Measurements from ENCODE around the gene H2AZ2.
A peak's percentile ranks its signal among the peaks of the same experiment; 100 is the strongest.

The H2AZ2 gene

DNA sequence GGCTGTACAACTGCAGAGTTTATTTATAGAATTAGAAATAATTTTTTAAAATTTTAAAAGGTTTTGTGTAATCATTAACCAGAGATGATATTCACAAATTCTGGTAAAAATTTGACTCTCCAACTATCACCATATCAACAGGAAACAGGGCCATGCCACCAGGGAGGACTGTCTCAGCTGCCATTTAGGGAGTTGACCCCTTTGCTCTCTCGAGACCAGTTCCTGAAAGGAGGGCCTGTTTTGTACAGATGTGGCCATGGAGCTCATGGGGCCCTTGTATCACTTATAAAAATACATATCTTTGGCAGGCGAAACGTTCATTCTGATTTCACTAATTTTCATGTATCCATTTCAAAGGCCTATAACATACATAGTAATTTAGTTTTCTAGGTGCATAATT lies 20.3 kb downstream of the H2AZ2 start:
- DNase-seq, result peak in 2 of 3 donors; percentile 43 to 66
- CTCF ChIA-PET, result interaction anchor here (0.8 to 1.3 kb wide), 6 partner anchors 9 to 85 kb away, joined by 3 to 4 read pairs (median 3); no protein-coding TSS in a partner anchor
- Histone ChIP-seq H3K27me3 (replicated peaks in 2 of 5; ENCODE audit: control insufficient read depth in 4 of 5, insufficient read depth in 5 of 5, low read length in 4 of 5) (no peaks in the 10 kb centered on the region), H3K4me1 (ENCODE audit: control extremely low read depth in 1 of 4, control insufficient read depth in 4 of 4, insufficient read depth in 4 of 4, low read length in 3 of 4) (peaks cover 0 to 17% (median 8%) of the 10 kb centered on the region in 4 experiments), H3K4me3 (ENCODE audit: control insufficient read depth in 1 of 7, extremely low read depth in 1 of 7, insufficient read depth in 4 of 7, low read depth in 2 of 7, low read length in 6 of 7) (no peak overlapping the region), H3K36me3 (ENCODE audit: control insufficient read depth in 4 of 4, insufficient read depth in 4 of 4, low read length in 3 of 4) (peaks cover 21 to 67% (median 47%) of the 10 kb centered on the region in 4 experiments), H3K9me3 (ENCODE audit: control extremely low read depth in 1 of 5, control insufficient read depth in 4 of 5, insufficient read depth in 2 of 5, low read depth in 1 of 5, low read length in 4 of 5) (no peaks in the 10 kb centered on the region), H3K27ac (ENCODE audit: insufficient read depth in 1 of 2, low read depth in 1 of 2, low read length in 2 of 2, poor library complexity in 1 of 2, severe bottlenecking in 2 of 2) (no peak overlapping the region)
- POLR2A ChIA-PET, result interaction anchor here (1.2 kb wide), 1 partner anchor 10 kb away, joined by 3 read pairs; no protein-coding TSS in a partner anchor
- 33% methylated on average over 1 of the region's 3 CpGs for WGBS (ENCODE audit: insufficient coverage)

- CTCF ChIA-PET, result interaction anchor here (0.7 to 1.2 kb wide), 5 partner anchors 9 to 237 kb away, joined by 3 to 4 read pairs (median 3); no protein-coding TSS in a partner anchor
- Histone ChIP-seq H3K4me3 (ENCODE audit: control insufficient read depth in 1 of 7, extremely low read depth in 1 of 7, insufficient read depth in 4 of 7, low read depth in 2 of 7, low read length in 6 of 7) (no peak overlapping the region), H3K27ac (ENCODE audit: insufficient read depth in 1 of 2, low read depth in 1 of 2, low read length in 2 of 2, poor library complexity in 1 of 2, severe bottlenecking in 2 of 2) (peak overlapping the region in 1 of 2 experiments; percentile 32), H3K27me3 (replicated peaks in 2 of 5; ENCODE audit: control insufficient read depth in 4 of 5, insufficient read depth in 5 of 5, low read length in 4 of 5) (no peaks in the 10 kb centered on the region), H3K9me3 (ENCODE audit: control extremely low read depth in 1 of 5, control insufficient read depth in 4 of 5, insufficient read depth in 2 of 5, low read depth in 1 of 5, low read length in 4 of 5) (no peaks in the 10 kb centered on the region), H3K4me1 (ENCODE audit: control extremely low read depth in 1 of 4, control insufficient read depth in 4 of 4, insufficient read depth in 4 of 4, low read length in 3 of 4) (peaks cover 0 to 17% (median 8%) of the 10 kb centered on the region in 4 experiments), H3K36me3 (ENCODE audit: control insufficient read depth in 4 of 4, insufficient read depth in 4 of 4, low read length in 3 of 4) (peaks cover 12 to 44% (median 33%) of the 10 kb centered on the region in 4 experiments)
- DNase-seq, result no peak
- POLR2A ChIA-PET, result interaction anchor here (1.0 to 1.4 kb wide), 2 partner anchors 11 to 311 kb away, joined by 5 read pairs; no protein-coding TSS in a partner anchor
- WGBS (ENCODE audit: insufficient coverage), result 57% methylated on average over 2 of the region's 2 CpGs
Observed at GRCh38 chr7:44824894-44825526, 22.9 kb downstream of the H2AZ2 start.

- ChIA-PET POLR2A (no interaction called here), CTCF (interaction anchor here (0.5 to 1.4 kb wide), 5 partner anchors 7 to 105 kb away, joined by 3 to 4 read pairs (median 3); no protein-coding TSS in a partner anchor)
- no peak for DNase-seq
- Histone ChIP-seq H3K4me1 (ENCODE audit: control extremely low read depth in 1 of 4, control insufficient read depth in 4 of 4, insufficient read depth in 4 of 4, low read length in 3 of 4) (peaks cover 0 to 13% (median 8%) of the 10 kb centered on the region in 4 experiments), H3K4me3 (ENCODE audit: control insufficient read depth in 1 of 7, extremely low read depth in 1 of 7, insufficient read depth in 4 of 7, low read depth in 2 of 7, low read length in 6 of 7) (no peak overlapping the region), H3K27me3 (replicated peaks in 2 of 5; ENCODE audit: control insufficient read depth in 4 of 5, insufficient read depth in 5 of 5, low read length in 4 of 5) (no peaks in the 10 kb centered on the region), H3K36me3 (ENCODE audit: control insufficient read depth in 4 of 4, insufficient read depth in 4 of 4, low read length in 3 of 4) (peaks cover 1 to 29% (median 21%) of the 10 kb centered on the region in 4 experiments), H3K9me3 (ENCODE audit: control extremely low read depth in 1 of 5, control insufficient read depth in 4 of 5, insufficient read depth in 2 of 5, low read depth in 1 of 5, low read length in 4 of 5) (no peaks in the 10 kb centered on the region), H3K27ac (ENCODE audit: insufficient read depth in 1 of 2, low read depth in 1 of 2, low read length in 2 of 2, poor library complexity in 1 of 2, severe bottlenecking in 2 of 2) (no peak overlapping the region)
- 75% methylated on average over 2 of the region's 5 CpGs for WGBS (ENCODE audit: insufficient coverage)
Observed at GRCh38 chr7:44823255-44823781, 24.6 kb downstream of the H2AZ2 start.

GRCh38 chr7:44819292-44819691 lies 28.6 kb downstream of the H2AZ2 start:
- CTCF ChIA-PET, result no interaction called here
- DNase-seq, result no peak
- POLR2A ChIA-PET, result interaction anchor here (0.8 kb wide), 1 partner anchor 16 kb away, joined by 3 read pairs; no protein-coding TSS in a partner anchor

DNA sequence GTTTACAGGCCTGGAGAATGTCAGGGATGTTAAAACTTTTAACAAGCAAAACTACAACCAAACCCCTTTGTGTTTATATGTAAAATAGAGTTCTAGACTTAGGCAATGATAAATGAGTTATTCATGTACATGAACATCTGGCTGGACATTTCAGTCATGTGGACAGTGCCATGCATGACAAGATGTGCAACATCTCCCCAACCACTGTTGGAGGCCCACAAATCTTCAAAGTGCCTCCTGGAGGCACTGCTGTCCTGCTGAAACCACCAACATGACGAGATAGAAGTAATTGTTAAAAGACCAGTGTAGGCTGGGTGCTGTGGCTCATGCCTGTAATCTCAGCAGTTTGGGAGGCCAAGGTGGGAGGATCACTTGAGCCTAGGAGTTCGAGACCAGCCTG lies 33.0 kb downstream of the H2AZ2 start:
- H3K4me1 ChIP-seq (ENCODE audit: control extremely low read depth in 1 of 4, control insufficient read depth in 4 of 4, insufficient read depth in 4 of 4, low read length in 3 of 4), result no peaks in the 10 kb centered on the region
- H3K9me3 ChIP-seq (ENCODE audit: control extremely low read depth in 1 of 5, control insufficient read depth in 4 of 5, insufficient read depth in 2 of 5, low read depth in 1 of 5, low read length in 4 of 5), result no peaks in the 10 kb centered on the region
- 100% methylated on average over 1 of the region's 2 CpGs for WGBS (ENCODE audit: insufficient coverage)
- H3K36me3 ChIP-seq (ENCODE audit: control insufficient read depth in 4 of 4, insufficient read depth in 4 of 4, low read length in 3 of 4), result no peaks in the 10 kb centered on the region
- POLR2A ChIA-PET, result no interaction called here
- H3K27me3 ChIP-seq (replicated peaks in 2 of 5; ENCODE audit: control insufficient read depth in 4 of 5, insufficient read depth in 5 of 5, low read length in 4 of 5), result no peaks in the 10 kb centered on the region
- peak in 1 of 3 donors; percentile 33 for DNase-seq
- CTCF ChIA-PET, result no interaction called here
- H3K4me3 ChIP-seq (ENCODE audit: control insufficient read depth in 1 of 7, extremely low read depth in 1 of 7, insufficient read depth in 4 of 7, low read depth in 2 of 7, low read length in 6 of 7), result no peak overlapping the region
- H3K27ac ChIP-seq (ENCODE audit: insufficient read depth in 1 of 2, low read depth in 1 of 2, low read length in 2 of 2, poor library complexity in 1 of 2, severe bottlenecking in 2 of 2), result no peak overlapping the region

More at GRCh38 chr7:44819292-44819691, 28.6 kb downstream of the H2AZ2 start:
- Histone ChIP-seq H3K4me3 (ENCODE audit: control insufficient read depth in 1 of 7, extremely low read depth in 1 of 7, insufficient read depth in 4 of 7, low read depth in 2 of 7, low read length in 6 of 7) (no peak overlapping the region), H3K36me3 (ENCODE audit: control insufficient read depth in 4 of 4, insufficient read depth in 4 of 4, low read length in 3 of 4) (peaks cover 0 to 3% (median 0%) of the 10 kb centered on the region in 4 experiments), H3K27ac (ENCODE audit: insufficient read depth in 1 of 2, low read depth in 1 of 2, low read length in 2 of 2, poor library complexity in 1 of 2, severe bottlenecking in 2 of 2) (no peak overlapping the region), H3K9me3 (ENCODE audit: control extremely low read depth in 1 of 5, control insufficient read depth in 4 of 5, insufficient read depth in 2 of 5, low read depth in 1 of 5, low read length in 4 of 5) (no peaks in the 10 kb centered on the region), H3K27me3 (replicated peaks in 2 of 5; ENCODE audit: control insufficient read depth in 4 of 5, insufficient read depth in 5 of 5, low read length in 4 of 5) (no peaks in the 10 kb centered on the region), H3K4me1 (ENCODE audit: control extremely low read depth in 1 of 4, control insufficient read depth in 4 of 4, insufficient read depth in 4 of 4, low read length in 3 of 4) (peaks cover 0 to 3% (median 0%) of the 10 kb centered on the region in 4 experiments)
- WGBS (ENCODE audit: insufficient coverage), result no CpG with 5 or more reads among the region's 2 CpGs

DNA sequence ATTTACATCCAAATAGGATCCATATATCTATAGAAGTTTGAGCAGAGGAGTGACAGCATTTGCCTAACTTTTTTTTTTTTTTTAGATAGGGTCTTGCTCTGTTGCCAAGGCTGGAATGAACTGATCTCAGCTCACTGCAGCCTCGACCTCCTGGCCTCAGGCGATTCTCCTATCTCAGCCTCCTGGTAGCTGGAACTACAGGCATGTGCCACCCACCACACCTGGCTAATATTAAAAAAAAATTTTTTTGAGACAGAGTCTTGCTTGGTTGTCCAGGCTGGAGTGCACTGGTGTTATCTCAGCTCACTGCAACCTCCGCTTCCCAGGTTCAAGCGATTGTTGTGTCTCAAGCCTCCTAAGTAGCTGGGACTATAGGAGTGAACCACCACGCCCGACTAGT lies 36.3 kb downstream of the H2AZ2 start:
- ChIA-PET POLR2A (no interaction called here), CTCF (interaction anchor here (1.2 to 1.8 kb wide), 5 partner anchors 10 to 36 kb away, joined by 3 to 7 read pairs (median 4); partner anchors contain the start of gene H2AZ2)
- no peaks in the 10 kb centered on the region for H3K9me3 ChIP-seq (ENCODE audit: control extremely low read depth in 1 of 5, control insufficient read depth in 4 of 5, insufficient read depth in 2 of 5, low read depth in 1 of 5, low read length in 4 of 5)
- no peak overlapping the region for H3K27ac ChIP-seq (ENCODE audit: insufficient read depth in 1 of 2, low read depth in 1 of 2, low read length in 2 of 2, poor library complexity in 1 of 2, severe bottlenecking in 2 of 2)
- no peaks in the 10 kb centered on the region for H3K4me1 ChIP-seq (ENCODE audit: control extremely low read depth in 1 of 4, control insufficient read depth in 4 of 4, insufficient read depth in 4 of 4, low read length in 3 of 4)
- no peaks in the 10 kb centered on the region for H3K27me3 ChIP-seq (replicated peaks in 2 of 5; ENCODE audit: control insufficient read depth in 4 of 5, insufficient read depth in 5 of 5, low read length in 4 of 5)
- no peak overlapping the region for H3K4me3 ChIP-seq (ENCODE audit: control insufficient read depth in 1 of 7, extremely low read depth in 1 of 7, insufficient read depth in 4 of 7, low read depth in 2 of 7, low read length in 6 of 7)
- 100% methylated on average over 4 of the region's 6 CpGs for WGBS (ENCODE audit: insufficient coverage)
- no peak for DNase-seq
- H3K36me3 ChIP-seq (ENCODE audit: control insufficient read depth in 4 of 4, insufficient read depth in 4 of 4, low read length in 3 of 4), result no peaks in the 10 kb centered on the region

DNA sequence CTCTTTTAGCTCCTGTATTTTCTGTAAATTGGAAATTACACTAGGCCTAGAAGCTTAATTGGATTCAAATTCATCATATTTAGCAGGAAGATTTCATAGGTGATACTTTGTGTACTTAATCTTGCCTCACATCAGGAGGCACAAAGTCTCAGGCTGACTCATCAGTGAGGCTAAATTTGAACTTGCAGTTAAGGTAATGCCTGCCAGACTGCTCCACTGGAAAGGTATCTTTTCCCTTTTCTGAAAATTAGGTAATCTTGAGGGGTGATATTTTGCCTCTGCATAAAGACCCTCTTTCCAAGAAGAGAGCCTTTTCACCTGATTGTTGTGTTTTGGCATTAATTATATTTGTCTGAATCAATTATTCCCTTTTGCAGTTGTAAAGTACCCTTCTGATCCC lies 36.8 kb downstream of the H2AZ2 start:
- CTCF ChIA-PET, result interaction anchor here (0.8 to 1.8 kb wide), 5 partner anchors 12 to 37 kb away, joined by 3 to 7 read pairs (median 4); partner anchors contain the start of gene H2AZ2
- POLR2A ChIA-PET, result no interaction called here

More for the DNA sequence above, 36.8 kb downstream of the H2AZ2 start:
- DNase-seq, result no peak
- no peak overlapping the region for H3K4me3 ChIP-seq (ENCODE audit: control insufficient read depth in 1 of 7, extremely low read depth in 1 of 7, insufficient read depth in 4 of 7, low read depth in 2 of 7, low read length in 6 of 7)
- no peaks in the 10 kb centered on the region for H3K9me3 ChIP-seq (ENCODE audit: control extremely low read depth in 1 of 5, control insufficient read depth in 4 of 5, insufficient read depth in 2 of 5, low read depth in 1 of 5, low read length in 4 of 5)
- no peaks in the 10 kb centered on the region for H3K27me3 ChIP-seq (replicated peaks in 2 of 5; ENCODE audit: control insufficient read depth in 4 of 5, insufficient read depth in 5 of 5, low read length in 4 of 5)
- H3K36me3 ChIP-seq (ENCODE audit: control insufficient read depth in 4 of 4, insufficient read depth in 4 of 4, low read length in 3 of 4), result no peaks in the 10 kb centered on the region
- no peak overlapping the region for H3K27ac ChIP-seq (ENCODE audit: insufficient read depth in 1 of 2, low read depth in 1 of 2, low read length in 2 of 2, poor library complexity in 1 of 2, severe bottlenecking in 2 of 2)
- H3K4me1 ChIP-seq (ENCODE audit: control extremely low read depth in 1 of 4, control insufficient read depth in 4 of 4, insufficient read depth in 4 of 4, low read length in 3 of 4), result no peaks in the 10 kb centered on the region

Measured in common myeloid progenitor, CD34-positive (primary cell).